Large intestine (tissue), 3 donors: ENCODE measurements around the gene PCDH17. TPM values are rescaled to one million over a fixed set of nuclear protein-coding genes. Genes with fewer than 3 reads are reported as not detected.

Experiments used
- DNase-seq, 2 donors: peaks; one replicate each; pipeline versions ENCODE4 v3.0.0 to v3.0.0-alpha.2; 2013
- H3K27ac ChIP-seq: one replicate; pipeline ENCODE4 v1.5.1; 2013; ENCODE audit warnings: low read length
- H3K27me3 ChIP-seq: 2 replicates; pipeline ENCODE4 v1.6.1; 2013; ENCODE audit warnings: low read length; ENCODE audit not compliant: control insufficient read depth, insufficient read depth
- H3K36me3 ChIP-seq: 2 replicates; pipeline ENCODE4 v1.6.1; 2013; ENCODE audit warnings: low read length; ENCODE audit not compliant: control insufficient read depth, insufficient read depth
- H3K4me1 ChIP-seq: one replicate; pipeline ENCODE4 v1.6.1; 2013; ENCODE audit warnings: low read length; ENCODE audit not compliant: control insufficient read depth, insufficient read depth
- H3K4me3 ChIP-seq: one replicate; pipeline ENCODE4 v1.5.1; 2013; ENCODE audit warnings: low read length
- H3K9me3 ChIP-seq: one replicate; pipeline ENCODE4 v1.6.1; 2013; ENCODE audit warnings: mild to moderate bottlenecking, low read depth, low read length, moderate library complexity; ENCODE audit not compliant: control insufficient read depth
- WGBS: methylation state at CpG from one replicate; pipeline ENCODE4 v1.1.5; 2013; ENCODE audit warnings: low lambda C conversion rate; ENCODE audit not compliant: insufficient coverage; 5-methylcytosine and 5-hydroxymethylcytosine counted together
- polyA plus RNA-seq: library from polyadenylated mRNA; unstranded; fragments of 120-200 nt; gene quantifications from one replicate; pipeline ENCODE4 v1.2.1, GENCODE V29; 2013

PCDH17 gene
- polyA plus RNA-seq, 1 donor, result 8.4 TPM

DNA sequence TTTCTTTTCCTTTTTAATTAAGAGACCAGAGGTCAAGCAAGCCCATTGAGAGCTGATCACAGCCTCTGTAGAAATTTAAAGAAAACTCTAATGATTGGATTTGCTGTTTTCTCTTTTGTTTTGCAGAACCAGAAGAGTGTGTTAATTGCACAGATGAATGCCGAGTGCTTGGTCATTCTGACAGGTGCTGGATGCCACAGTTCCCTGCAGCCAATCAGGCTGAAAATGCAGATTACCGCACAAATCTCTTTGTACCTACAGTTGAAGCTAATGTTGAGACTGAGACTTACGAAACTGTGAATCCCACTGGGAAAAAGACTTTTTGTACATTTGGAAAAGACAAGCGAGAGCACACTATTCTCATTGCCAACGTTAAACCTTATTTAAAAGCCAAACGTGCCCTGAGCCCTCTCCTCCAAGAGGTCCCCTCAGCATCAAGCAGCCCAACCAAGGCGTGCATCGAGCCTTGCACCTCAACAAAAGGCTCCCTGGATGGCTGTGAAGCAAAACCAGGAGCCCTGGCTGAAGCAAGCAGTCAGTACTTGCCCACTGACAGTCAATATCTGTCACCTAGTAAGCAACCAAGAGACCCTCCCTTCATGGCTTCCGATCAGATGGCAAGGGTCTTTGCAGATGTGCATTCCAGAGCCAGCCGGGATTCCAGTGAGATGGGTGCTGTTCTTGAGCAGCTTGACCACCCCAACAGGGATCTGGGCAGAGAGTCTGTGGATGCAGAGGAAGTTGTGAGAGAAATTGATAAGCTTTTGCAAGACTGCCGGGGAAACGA lies 93.1 kb downstream of the PCDH17 start:
- Histone ChIP-seq H3K4me1 (no peaks in the 10 kb centered on the region), H3K9me3 (no peaks in the 10 kb centered on the region), H3K27ac (no peak overlapping the region), H3K36me3 (no peaks in the 10 kb centered on the region), H3K4me3 (no peak overlapping the region), H3K27me3 (no peaks in the 10 kb centered on the region)
- 67% methylated on average over 4 of the region's 12 CpGs for WGBS
- DNase-seq, result no peak

DNA sequence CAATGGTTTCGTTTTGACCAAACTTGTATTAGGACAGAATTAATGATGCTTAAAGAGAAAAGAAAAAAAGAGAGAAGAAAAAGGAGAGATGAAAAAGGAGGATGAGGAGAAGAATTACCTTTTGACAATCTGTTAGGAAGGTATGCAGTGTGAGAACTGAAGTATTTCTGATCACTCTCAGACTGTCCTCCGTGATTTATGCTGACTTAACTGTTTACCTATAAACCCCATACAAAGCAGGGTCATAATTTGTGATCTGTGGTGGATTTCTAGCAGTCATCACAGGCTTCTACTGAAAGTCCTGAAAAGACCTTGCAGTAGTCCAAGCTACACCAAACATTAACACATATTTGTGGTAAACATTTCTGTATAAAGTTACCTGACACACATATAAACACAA lies 93.9 kb downstream of the PCDH17 start:
- WGBS, result 50% methylated on average over 1 of the region's 2 CpGs
- no peaks in the 10 kb centered on the region for H3K36me3 ChIP-seq
- H3K4me3 ChIP-seq, result no peak overlapping the region
- no peaks in the 10 kb centered on the region for H3K4me1 ChIP-seq
- no peaks in the 10 kb centered on the region for H3K27me3 ChIP-seq
- no peak overlapping the region for H3K27ac ChIP-seq
- H3K9me3 ChIP-seq, result no peaks in the 10 kb centered on the region
- DNase-seq, result no peak

- Histone ChIP-seq H3K9me3 (no peaks in the 10 kb centered on the region), H3K36me3 (no peaks in the 10 kb centered on the region), H3K4me3 (no peak overlapping the region), H3K27ac (no peak overlapping the region), H3K4me1 (no peaks in the 10 kb centered on the region), H3K27me3 (no peaks in the 10 kb centered on the region)
- no CpG with 5 or more reads among the region's 1 CpG for WGBS
- no peak for DNase-seq
Observed at GRCh38 chr13:57726981-57727380, 95.4 kb downstream of the PCDH17 start.

- no peak for DNase-seq
- H3K27me3 ChIP-seq, result no peaks in the 10 kb centered on the region
- no peak overlapping the region for H3K27ac ChIP-seq
- H3K4me3 ChIP-seq, result no peak overlapping the region
- WGBS, result no CpG with 5 or more reads among the region's 2 CpGs
- no peaks in the 10 kb centered on the region for H3K4me1 ChIP-seq
- no peaks in the 10 kb centered on the region for H3K9me3 ChIP-seq
- no peaks in the 10 kb centered on the region for H3K36me3 ChIP-seq
Observed at GRCh38 chr13:57734306-57734705, 102.8 kb downstream of the PCDH17 start.

- Histone ChIP-seq H3K9me3 (no peaks in the 10 kb centered on the region), H3K27ac (no peak overlapping the region), H3K27me3 (no peaks in the 10 kb centered on the region), H3K4me1 (no peaks in the 10 kb centered on the region), H3K4me3 (no peak overlapping the region), H3K36me3 (no peaks in the 10 kb centered on the region)
- DNase-seq, result no peak
- 80% methylated on average over 1 of the region's 2 CpGs for WGBS
Observed at GRCh38 chr13:57739089-57739488, 107.5 kb downstream of the PCDH17 start.

- no peak overlapping the region for H3K27ac ChIP-seq
- 89% methylated on average over 2 of the region's 4 CpGs for WGBS
- H3K27me3 ChIP-seq, result no peaks in the 10 kb centered on the region
- no peaks in the 10 kb centered on the region for H3K36me3 ChIP-seq
- no peak overlapping the region for H3K4me3 ChIP-seq
- H3K4me1 ChIP-seq, result no peaks in the 10 kb centered on the region
- H3K9me3 ChIP-seq, result no peaks in the 10 kb centered on the region
- DNase-seq, result no peak
Observed at GRCh38 chr13:57739543-57740190, 108.1 kb downstream of the PCDH17 start.

- no CpG with 5 or more reads among the region's 2 CpGs for WGBS
- H3K36me3 ChIP-seq, result no peaks in the 10 kb centered on the region
- no peak for DNase-seq
- no peaks in the 10 kb centered on the region for H3K27me3 ChIP-seq
- H3K9me3 ChIP-seq, result no peaks in the 10 kb centered on the region
- no peak overlapping the region for H3K27ac ChIP-seq
- H3K4me3 ChIP-seq, result no peak overlapping the region
- H3K4me1 ChIP-seq, result no peaks in the 10 kb centered on the region
Observed at GRCh38 chr13:57740719-57741118, 109.2 kb downstream of the PCDH17 start.

- Histone ChIP-seq H3K9me3 (no peaks in the 10 kb centered on the region), H3K27me3 (no peaks in the 10 kb centered on the region), H3K27ac (no peak overlapping the region), H3K4me1 (no peaks in the 10 kb centered on the region), H3K36me3 (no peaks in the 10 kb centered on the region), H3K4me3 (no peak overlapping the region)
- WGBS, result 67% methylated on average over 1 of the region's 3 CpGs
- DNase-seq, result no peak
Observed at GRCh38 chr13:57748096-57748495, 116.6 kb downstream of the PCDH17 start.

GRCh38 chr13:57760951-57761350 lies 129.4 kb downstream of the PCDH17 start:
- 57% methylated on average over 2 of the region's 2 CpGs for WGBS
- Histone ChIP-seq H3K36me3 (no peaks in the 10 kb centered on the region), H3K4me3 (no peak overlapping the region), H3K27ac (no peak overlapping the region), H3K27me3 (no peaks in the 10 kb centered on the region), H3K9me3 (no peaks in the 10 kb centered on the region), H3K4me1 (no peaks in the 10 kb centered on the region)
- DNase-seq, result no peak

DNA sequence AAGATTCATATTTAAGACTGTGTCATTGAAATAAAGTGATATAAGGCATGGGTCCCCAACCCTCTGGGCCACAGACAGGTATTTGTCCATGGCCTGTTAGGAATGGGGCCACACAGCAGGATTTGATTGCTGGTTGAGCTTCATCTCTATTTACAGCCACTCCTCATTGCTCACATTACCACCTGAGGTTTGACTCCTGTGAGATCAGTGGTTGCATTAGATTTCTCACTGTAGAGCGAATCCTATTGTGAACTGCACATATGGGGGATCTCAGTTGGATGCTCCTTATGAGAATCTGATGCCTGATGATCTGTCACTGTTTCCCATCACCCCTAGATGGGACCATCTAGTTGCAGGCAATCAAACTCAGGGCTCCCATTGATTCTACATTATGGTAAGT lies 132.1 kb downstream of the PCDH17 start:
- no peak overlapping the region for H3K27ac ChIP-seq

More for the DNA sequence above, 132.1 kb downstream of the PCDH17 start:
- DNase-seq, result no peak
- Histone ChIP-seq H3K36me3 (no peaks in the 10 kb centered on the region), H3K4me1 (no peaks in the 10 kb centered on the region), H3K4me3 (no peak overlapping the region), H3K9me3 (no peaks in the 10 kb centered on the region), H3K27me3 (no peaks in the 10 kb centered on the region)
- WGBS, result no CpG with 5 or more reads among the region's 1 CpG
